PC-3 (cell line): ENCODE measurements around the gene RDX.

Source experiments
- EZH2 ChIP-seq: fragments of 300-600 bp; sonication (generic); IDR thresholded peaks from one replicate; pipeline ENCODE4 v1.6.1; 2017; ENCODE audit warnings: antibody characterized with exemption, mild to moderate bottlenecking, low read length; ENCODE audit not compliant: unreplicated experiment
- EZH2phosphoT487 ChIP-seq: fragments of 300-600 bp; sonication (generic); IDR thresholded peaks from 2 replicates; pipeline ENCODE4 v1.6.1; 2018; ENCODE audit warnings: mild to moderate bottlenecking, antibody characterized with exemption, low read length, borderline replicate concordance
- TF ChIP-seq, protein P1 (sequence below): fragments of 300-600 bp; sonication (generic); conservative IDR thresholded peaks from 2 replicates; pipeline ENCODE4 v1.5.1; 2017; ENCODE audit warnings: antibody characterized with exemption, low read depth, mild to moderate bottlenecking, low read length

DNA sequence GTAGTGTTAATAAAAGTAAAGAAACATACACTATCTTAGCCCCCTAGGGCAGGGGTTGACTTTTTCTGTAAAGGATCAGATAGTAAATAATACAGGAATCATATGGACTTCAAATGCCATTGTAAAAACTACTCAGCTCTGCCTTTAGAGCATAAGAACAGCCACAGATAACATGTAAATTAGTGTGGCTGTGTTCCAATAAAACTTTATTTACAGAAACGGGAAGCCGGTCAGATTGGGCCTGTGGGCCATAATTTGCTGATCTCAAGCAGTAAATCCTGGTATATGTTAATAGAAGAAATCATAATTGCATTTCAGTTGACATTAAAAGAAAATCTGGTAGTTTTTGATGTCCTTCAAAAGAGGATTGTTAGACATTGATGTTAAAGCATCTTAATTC is 126.7 kb downstream of the RDX start:
- TF ChIP-seq, protein P1, sequence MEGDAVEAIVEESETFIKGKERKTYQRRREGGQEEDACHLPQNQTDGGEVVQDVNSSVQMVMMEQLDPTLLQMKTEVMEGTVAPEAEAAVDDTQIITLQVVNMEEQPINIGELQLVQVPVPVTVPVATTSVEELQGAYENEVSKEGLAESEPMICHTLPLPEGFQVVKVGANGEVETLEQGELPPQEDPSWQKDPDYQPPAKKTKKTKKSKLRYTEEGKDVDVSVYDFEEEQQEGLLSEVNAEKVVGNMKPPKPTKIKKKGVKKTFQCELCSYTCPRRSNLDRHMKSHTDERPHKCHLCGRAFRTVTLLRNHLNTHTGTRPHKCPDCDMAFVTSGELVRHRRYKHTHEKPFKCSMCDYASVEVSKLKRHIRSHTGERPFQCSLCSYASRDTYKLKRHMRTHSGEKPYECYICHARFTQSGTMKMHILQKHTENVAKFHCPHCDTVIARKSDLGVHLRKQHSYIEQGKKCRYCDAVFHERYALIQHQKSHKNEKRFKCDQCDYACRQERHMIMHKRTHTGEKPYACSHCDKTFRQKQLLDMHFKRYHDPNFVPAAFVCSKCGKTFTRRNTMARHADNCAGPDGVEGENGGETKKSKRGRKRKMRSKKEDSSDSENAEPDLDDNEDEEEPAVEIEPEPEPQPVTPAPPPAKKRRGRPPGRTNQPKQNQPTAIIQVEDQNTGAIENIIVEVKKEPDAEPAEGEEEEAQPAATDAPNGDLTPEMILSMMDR = no peak
- TF ChIP-seq EZH2 (no peak), EZH2phosphoT487 (no peak)
